Fibroblast of lung (primary cell): ENCODE results near the gene SH3BGRL3. TPM values are rescaled to one million over a fixed set of nuclear protein-coding genes. Genes with fewer than 3 reads are reported as not detected.
A peak's percentile ranks its signal among the peaks of the same experiment; 100 is the strongest.

ENCODE experiments used
- DNase-seq, 2 donors: peaks; one replicate each; pipeline versions ENCODE4 v3.0.0 to v3.0.0-alpha.2; 2010; ENCODE audit warnings: low read depth in 2 of 2
- H2AFZ ChIP-seq: 2 replicates; pipeline ENCODE4 v1.5.1; 2012; ENCODE audit warnings: low read length, control low read depth, inconsistent platforms
- H3K27ac ChIP-seq: 2 replicates; pipeline ENCODE4 v1.5.1; 2011; ENCODE audit warnings: low read length, control low read depth; ENCODE audit not compliant: insufficient read depth
- H3K27me3 ChIP-seq: 2 replicates; pipeline ENCODE4 v1.5.1; 2011; ENCODE audit warnings: mild to moderate bottlenecking, low read length; ENCODE audit not compliant: control insufficient read depth, insufficient read depth
- H3K36me3 ChIP-seq: 2 replicates; pipeline ENCODE4 v1.5.1; 2011; ENCODE audit warnings: low read length; ENCODE audit not compliant: control insufficient read depth, insufficient read depth
- H3K4me1 ChIP-seq: 2 replicates; pipeline ENCODE4 v1.5.1; 2011; ENCODE audit warnings: low read length; ENCODE audit not compliant: control insufficient read depth, insufficient read depth; ENCODE audit errors: extremely low read depth
- H3K4me2 ChIP-seq: 2 replicates; pipeline ENCODE4 v1.5.1; 2011; ENCODE audit warnings: low read length, control low read depth; ENCODE audit not compliant: insufficient read depth; ENCODE audit errors: extremely low read depth
- H3K4me3 ChIP-seq, 4 experiments: fragments of 200-600 bp in 1 of 4; sonication (generic) in 1 of 4; replicated peaks in 1 of 4; 2 replicates each; pipeline ENCODE4 v1.5.1; 2011 to 2016; ENCODE audit warnings: low read length in 4 of 4, low read depth in 3 of 4, mild to moderate bottlenecking in 3 of 4, control low read depth in 2 of 4, inconsistent platforms in 1 of 4, mixed read lengths in 1 of 4; ENCODE audit not compliant: insufficient read depth in 1 of 4; ENCODE audit errors: control extremely low read depth in 1 of 4
- H3K79me2 ChIP-seq: 2 replicates; pipeline ENCODE4 v1.5.1; 2012; ENCODE audit warnings: mild to moderate bottlenecking, low read length, inconsistent platforms; ENCODE audit not compliant: control insufficient read depth, insufficient read depth
- H3K9ac ChIP-seq: 2 replicates; pipeline ENCODE4 v1.5.1; 2011; ENCODE audit warnings: mild to moderate bottlenecking, low read length, control low read depth; ENCODE audit not compliant: insufficient read depth
- H3K9me3 ChIP-seq: 2 replicates; pipeline ENCODE4 v1.5.1; 2012; ENCODE audit warnings: low read depth, low read length; ENCODE audit not compliant: control insufficient read depth, insufficient read depth
- H4K20me1 ChIP-seq: 2 replicates; pipeline ENCODE4 v1.5.1; 2011; ENCODE audit warnings: low read length; ENCODE audit not compliant: control insufficient read depth, insufficient read depth; ENCODE audit errors: extremely low read depth
- CTCF ChIP-seq, 2 donors: IDR thresholded peaks in 1 of 2; conservative IDR thresholded peaks in 1 of 2; 1 replicate in 1 of 2; 2 replicates in 1 of 2; pipeline ENCODE4 v1.5.1; 2011 to 2012; ENCODE audit warnings: low read length in 2 of 2, control low read depth in 1 of 2, inconsistent platforms in 1 of 2, low read depth in 1 of 2, mild to moderate bottlenecking in 1 of 2
- EZH2 ChIP-seq: IDR thresholded peaks from 2 replicates; pipeline ENCODE4 v1.5.1; 2012; ENCODE audit warnings: low read length, control low read depth, mild to moderate bottlenecking; ENCODE audit errors: missing control alignments
- polyA plus RNA-seq, 2 donors: library from polyadenylated mRNA; depleted of rRNA in 1 of 2; stranded (reverse) in 1 of 2; unstranded in 1 of 2; fragments of >200 nt; gene quantifications; 2 replicates each; pipeline ENCODE4 v1.2.1, GENCODE V29; 2011 to 2012; ENCODE audit warnings: missing spikeins in 1 of 2
- total RNA-seq: library from RNA; depleted of rRNA; stranded (reverse); fragments of >200 nt; gene quantifications from 2 replicates; pipeline ENCODE4 v1.2.1, GENCODE V29; 2014

Gene SH3BGRL3
- total and polyA plus RNA-seq, 2 donors (not counting 1 experiment from before 2014, with no cell fraction given), result 39.6 to 200 TPM

GRCh38 chr1:26277261-26277661 is 2.6 kb upstream of the SH3BGRL3 start:
- no peak overlapping the region for H3K4me3 ChIP-seq
- H3K27ac ChIP-seq, result no peak overlapping the region
- H3K9ac ChIP-seq, result no peak overlapping the region
- peaks cover 7% of the 10 kb centered on the region for H3K36me3 ChIP-seq
- peaks cover 53% of the 10 kb centered on the region for H3K4me1 ChIP-seq
- H4K20me1 ChIP-seq, result no peaks in the 10 kb centered on the region
- no peak for DNase-seq
- TF ChIP-seq EZH2 (no peak), CTCF (conservative IDR thresholded peaks at IDR 0.05 in 1 of 2, IDR thresholded peaks at IDR 0.05 in 1 of 2; ENCODE audit: low read depth in 1 of 2, low read length in 2 of 2) (no peak)
- no peaks in the 10 kb centered on the region for H3K9me3 ChIP-seq
- H3K4me2 ChIP-seq, result no peak overlapping the region
- H3K79me2 ChIP-seq, result peaks cover 29% of the 10 kb centered on the region
- no peaks in the 10 kb centered on the region for H3K27me3 ChIP-seq
- no peak overlapping the region for H2AFZ ChIP-seq

- H3K9me3 ChIP-seq, result no peaks in the 10 kb centered on the region
- H3K79me2 ChIP-seq, result peaks cover 34% of the 10 kb centered on the region
- H3K4me3 ChIP-seq, result no peak overlapping the region
- H4K20me1 ChIP-seq, result no peaks in the 10 kb centered on the region
- H3K36me3 ChIP-seq, result peaks cover 7% of the 10 kb centered on the region
- TF ChIP-seq EZH2, result no peak
- no peak for TF ChIP-seq CTCF (conservative IDR thresholded peaks at IDR 0.05 in 1 of 2, IDR thresholded peaks at IDR 0.05 in 1 of 2; ENCODE audit: low read depth in 1 of 2, low read length in 2 of 2)
- no peak overlapping the region for H3K9ac ChIP-seq
- no peaks in the 10 kb centered on the region for H3K27me3 ChIP-seq
- peaks cover 58% of the 10 kb centered on the region for H3K4me1 ChIP-seq
- H3K27ac ChIP-seq, result peak overlapping the region; percentile 60
- DNase-seq, result no peak
- no peak overlapping the region for H2AFZ ChIP-seq
- no peak overlapping the region for H3K4me2 ChIP-seq
These were observed 2.2 kb upstream of the SH3BGRL3 start for GRCh38 chr1:26277719-26278118.

- peaks cover 7% of the 10 kb centered on the region for H3K36me3 ChIP-seq
- H2AFZ ChIP-seq, result no peak overlapping the region
- TF ChIP-seq CTCF (conservative IDR thresholded peaks at IDR 0.05 in 1 of 2, IDR thresholded peaks at IDR 0.05 in 1 of 2; ENCODE audit: low read depth in 1 of 2, low read length in 2 of 2) (no peak), EZH2 (no peak)
- H3K4me3 ChIP-seq, result no peak overlapping the region
- H3K9me3 ChIP-seq, result no peaks in the 10 kb centered on the region
- no peaks in the 10 kb centered on the region for H4K20me1 ChIP-seq
- peaks cover 37% of the 10 kb centered on the region for H3K79me2 ChIP-seq
- H3K4me1 ChIP-seq, result peaks cover 59% of the 10 kb centered on the region
- H3K27me3 ChIP-seq, result no peaks in the 10 kb centered on the region
- H3K27ac ChIP-seq, result peak overlapping the region; percentile 84
- H3K4me2 ChIP-seq, result no peak overlapping the region
- H3K9ac ChIP-seq, result no peak overlapping the region
- DNase-seq, result peak; percentile 79 to 93
These were observed 1.6 kb upstream of the SH3BGRL3 start for GRCh38 chr1:26278303-26278702.
